Measurements from ENCODE around the gene ADIPOQ.
"Not testable (repeated sequence)": the region's sequence is repeated elsewhere in the genome, so short reads cannot be mapped to it uniquely, and the experiment has no call there.

DNA sequence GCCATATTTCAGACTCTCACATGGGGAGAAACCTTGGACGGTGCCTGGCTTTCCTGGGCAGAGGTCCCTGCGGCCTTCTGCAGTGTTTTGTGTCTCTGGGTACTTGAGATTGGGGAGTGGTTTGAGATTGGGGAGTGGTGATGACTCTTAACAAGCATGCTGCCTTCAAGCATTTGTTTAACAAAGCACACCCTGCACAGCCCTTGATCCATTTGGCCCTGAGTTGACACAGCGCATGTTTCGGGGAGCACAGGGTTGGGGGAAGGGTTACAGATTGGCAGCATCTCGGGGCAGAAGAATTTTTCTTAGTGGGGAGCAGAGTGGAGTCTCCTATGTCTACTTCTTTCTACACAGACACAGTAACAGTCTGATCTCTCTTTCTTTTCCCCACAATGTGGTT, 23.6 kb downstream of the ADIPOQ start:
- TF ChIP-seq, protein P1, sequence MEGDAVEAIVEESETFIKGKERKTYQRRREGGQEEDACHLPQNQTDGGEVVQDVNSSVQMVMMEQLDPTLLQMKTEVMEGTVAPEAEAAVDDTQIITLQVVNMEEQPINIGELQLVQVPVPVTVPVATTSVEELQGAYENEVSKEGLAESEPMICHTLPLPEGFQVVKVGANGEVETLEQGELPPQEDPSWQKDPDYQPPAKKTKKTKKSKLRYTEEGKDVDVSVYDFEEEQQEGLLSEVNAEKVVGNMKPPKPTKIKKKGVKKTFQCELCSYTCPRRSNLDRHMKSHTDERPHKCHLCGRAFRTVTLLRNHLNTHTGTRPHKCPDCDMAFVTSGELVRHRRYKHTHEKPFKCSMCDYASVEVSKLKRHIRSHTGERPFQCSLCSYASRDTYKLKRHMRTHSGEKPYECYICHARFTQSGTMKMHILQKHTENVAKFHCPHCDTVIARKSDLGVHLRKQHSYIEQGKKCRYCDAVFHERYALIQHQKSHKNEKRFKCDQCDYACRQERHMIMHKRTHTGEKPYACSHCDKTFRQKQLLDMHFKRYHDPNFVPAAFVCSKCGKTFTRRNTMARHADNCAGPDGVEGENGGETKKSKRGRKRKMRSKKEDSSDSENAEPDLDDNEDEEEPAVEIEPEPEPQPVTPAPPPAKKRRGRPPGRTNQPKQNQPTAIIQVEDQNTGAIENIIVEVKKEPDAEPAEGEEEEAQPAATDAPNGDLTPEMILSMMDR (IDR thresholded peaks at IDR 0.05): not testable (repeated sequence)
- TF ChIP-seq POLR2A (IDR thresholded peaks at IDR 0.05): not testable (repeated sequence)

All from Peyer's patch (tissue), 4 donors.